Neural cell (in vitro differentiated cells): Measurements from ENCODE around the gene ZNF311.
"Not testable (repeated sequence)": the region's sequence is repeated elsewhere in the genome, so short reads cannot be mapped to it uniquely, and the experiment has no call there.

Experiments used
- EP300 ChIP-seq: fragments of 450-650 bp; conservative IDR thresholded peaks from 2 replicates; pipeline ENCODE4 v1.6.1; 2014; ENCODE audit warnings: antibody characterized with exemption, mild to moderate bottlenecking, moderate library complexity; ENCODE audit not compliant: poor library complexity, severe bottlenecking
- MXI1 ChIP-seq: fragments of 450-650 bp; conservative IDR thresholded peaks from 2 replicates; pipeline ENCODE4 v1.6.1; 2014; ENCODE audit warnings: antibody characterized with exemption, mild to moderate bottlenecking; ENCODE audit not compliant: poor library complexity, severe bottlenecking
- SMC3 ChIP-seq: fragments of 450-650 bp; conservative IDR thresholded peaks from 2 replicates; pipeline ENCODE4 v1.6.1; 2014; ENCODE audit warnings: antibody characterized with exemption, mild to moderate bottlenecking, moderate library complexity; ENCODE audit not compliant: poor library complexity
- TF ChIP-seq, protein P1 (sequence below): fragments of 450-650 bp; IDR thresholded peaks from 2 replicates; pipeline ENCODE4 v1.5.1; 2014; ENCODE audit warnings: antibody characterized with exemption, mild to moderate bottlenecking, moderate library complexity; ENCODE audit not compliant: poor library complexity, severe bottlenecking

DNA sequence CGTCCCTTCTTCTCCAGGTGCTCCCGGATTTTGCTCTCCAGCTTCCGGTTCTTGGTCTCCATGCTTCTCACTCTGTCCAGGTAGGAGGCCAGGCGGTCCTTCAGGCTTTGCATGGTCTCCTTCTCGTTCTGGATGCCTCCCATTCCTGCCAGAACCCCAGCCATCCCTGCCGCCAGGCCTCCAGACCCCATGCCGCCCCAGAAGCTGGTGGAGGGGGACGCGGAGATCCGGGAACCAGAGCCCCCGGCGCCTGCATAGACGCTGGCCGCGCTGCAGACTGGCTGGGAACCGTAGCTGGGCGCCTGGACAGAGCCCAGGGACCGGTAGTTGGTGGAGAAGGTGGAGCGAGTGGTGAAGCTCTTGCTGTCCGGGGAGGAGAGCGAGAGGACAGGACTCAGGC lies 35.1 kb downstream of the ZNF311 start:
- TF ChIP-seq MXI1, EP300, SMC3: not testable (repeated sequence)
- TF ChIP-seq, protein P1, sequence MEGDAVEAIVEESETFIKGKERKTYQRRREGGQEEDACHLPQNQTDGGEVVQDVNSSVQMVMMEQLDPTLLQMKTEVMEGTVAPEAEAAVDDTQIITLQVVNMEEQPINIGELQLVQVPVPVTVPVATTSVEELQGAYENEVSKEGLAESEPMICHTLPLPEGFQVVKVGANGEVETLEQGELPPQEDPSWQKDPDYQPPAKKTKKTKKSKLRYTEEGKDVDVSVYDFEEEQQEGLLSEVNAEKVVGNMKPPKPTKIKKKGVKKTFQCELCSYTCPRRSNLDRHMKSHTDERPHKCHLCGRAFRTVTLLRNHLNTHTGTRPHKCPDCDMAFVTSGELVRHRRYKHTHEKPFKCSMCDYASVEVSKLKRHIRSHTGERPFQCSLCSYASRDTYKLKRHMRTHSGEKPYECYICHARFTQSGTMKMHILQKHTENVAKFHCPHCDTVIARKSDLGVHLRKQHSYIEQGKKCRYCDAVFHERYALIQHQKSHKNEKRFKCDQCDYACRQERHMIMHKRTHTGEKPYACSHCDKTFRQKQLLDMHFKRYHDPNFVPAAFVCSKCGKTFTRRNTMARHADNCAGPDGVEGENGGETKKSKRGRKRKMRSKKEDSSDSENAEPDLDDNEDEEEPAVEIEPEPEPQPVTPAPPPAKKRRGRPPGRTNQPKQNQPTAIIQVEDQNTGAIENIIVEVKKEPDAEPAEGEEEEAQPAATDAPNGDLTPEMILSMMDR, result not testable (repeated sequence)
